Right lobe of liver (tissue), 6 donors: ENCODE data around the gene UGT2B10. TPM values are rescaled to one million over a fixed set of nuclear protein-coding genes. Genes with fewer than 3 reads are reported as not detected.
"Not testable (repeated sequence)": the region's sequence is repeated elsewhere in the genome, so short reads cannot be mapped to it uniquely, and the experiment has no call there.

ENCODE experiments used
- ATAC-seq, 4 donors: fragments of 200-7000 bp; cut with Tn5 transposase; one replicate each; pipeline ENCODE4 v1.9.1; 2020; ENCODE audit warnings: mild to moderate bottlenecking in 4 of 4, moderate library complexity in 4 of 4
- DNase-seq, 3 donors: peaks; one replicate each; pipeline ENCODE4 v3.0.0-alpha.2; 2020
- H3K27ac ChIP-seq, 3 donors: fragments of 200-600 bp; one replicate each; pipeline ENCODE4 v1.8.0; 2022
- H3K27me3 ChIP-seq, 2 donors: fragments of 200-600 bp; one replicate each; pipeline ENCODE4 v1.8.0; 2022
- H3K36me3 ChIP-seq, 4 donors: fragments of 200-600 bp; sonication (generic) in 1 of 4; one replicate each; pipeline versions ENCODE4 v1.5.1 to v1.8.0; 2017 to 2022; ENCODE audit warnings: control low read depth in 1 of 4
- H3K4me1 ChIP-seq, 4 donors: fragments of 200-600 bp; sonication (generic) in 1 of 4; one replicate each; pipeline versions ENCODE4 v1.5.1 to v1.8.0; 2017 to 2022; ENCODE audit warnings: control low read depth in 1 of 4
- H3K4me3 ChIP-seq, 3 donors: fragments of 200-600 bp; one replicate each; pipeline ENCODE4 v1.8.0; 2022
- H3K9me3 ChIP-seq, 4 donors: fragments of 200-600 bp; sonication (generic) in 1 of 4; one replicate each; pipeline versions ENCODE4 v1.5.1 to v1.8.0; 2017 to 2022; ENCODE audit warnings: control low read depth in 1 of 4
- POLR2A ChIP-seq: fragments of 450-650 bp; IDR thresholded peaks from one replicate; pipeline ENCODE4 v1.6.1; 2017; ENCODE audit warnings: antibody characterized with exemption, mild to moderate bottlenecking
- WGBS: methylation state at CpG from one replicate; pipeline ENCODE4 v1.1.6; 2018; ENCODE audit warnings: low coverage, low lambda C conversion rate; ENCODE audit not compliant: insufficient coverage; ENCODE audit errors: missing lambda C conversion rate; 5-methylcytosine and 5-hydroxymethylcytosine counted together
- intact Hi-C, 2 donors: fragments of 100-400 bp; cut with DNase I; formaldehyde crosslinking; loops; one replicate each; pipeline versions ENCODE4 v1.11.2 to v1.14.1; 2022
- total RNA-seq, 6 experiments: library from RNA; depleted of rRNA in 2 of 6; stranded (reverse); fragments of >200 nt in 2 of 6; fragmentation: NEBNext Ultra II Directional in 3 of 6; extraction: Animal tissue kit (Norgen Biotek cat#: 25700) in 3 of 6; gene quantifications; one replicate each; pipeline versions ENCODE4 v1.1.0 to v1.2.4, GENCODE V29; 2016 to 2023
- TF ChIP-seq, protein P1 (sequence below), 4 donors: fragments of 200-600 bp in 3 of 4; fragments of 450-650 bp in 1 of 4; IDR thresholded peaks; one replicate each; pipeline versions ENCODE4 v1.5.1 to v1.8.0; 2016 to 2022; ENCODE audit warnings: antibody characterized with exemption in 4 of 4, mild to moderate bottlenecking in 2 of 4
- donor health status: DM: no; HTN: yes; CAD: no.
- donor health status: DM: no; HTN: no; CAD: no.
- donor health status: DM: no; HTN: no; CAD: no.
- donor health status: DM: no; HTN: yes; CAD: no.
- donor health status: DM: no; HTN: yes; CAD: no.

Gene UGT2B10
- total RNA-seq, 6 experiments from 2014 or later, result 23.0 to 588 (median 201) TPM

DNA sequence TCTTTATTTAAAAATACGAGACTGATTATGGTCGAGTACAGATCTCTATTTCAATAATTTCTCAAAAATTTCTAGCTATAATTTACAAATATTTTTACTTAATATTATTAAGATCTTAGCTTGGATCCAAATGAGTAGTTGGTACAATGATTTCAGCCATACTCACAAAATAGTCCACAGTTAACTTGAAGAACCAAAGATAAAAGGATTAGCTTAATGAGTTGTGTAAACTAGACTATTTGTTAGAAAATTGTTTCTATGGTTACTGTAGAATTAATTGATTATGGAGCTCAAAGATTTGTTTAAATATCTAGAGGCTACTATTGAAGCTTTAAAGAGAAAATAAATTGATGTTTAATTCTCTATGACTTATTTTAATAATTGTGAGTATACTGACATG lies 1.6 kb downstream of the UGT2B10 start:
- 32% methylated on average over 2 of the region's 2 CpGs for WGBS
- Histone ChIP-seq H3K4me1 (peaks cover 0 to 10% (median 3%) of the 10 kb centered on the region in 4 donors), H3K27ac (peak overlapping the region in 2 of 3 donors; percentile 54 to 76), H3K4me3 (peak overlapping the region; percentile 7 to 54 (median 42)), H3K36me3 (no peaks in the 10 kb centered on the region), H3K27me3 (no peaks in the 10 kb centered on the region), H3K9me3 (no peaks in the 10 kb centered on the region)
- ATAC-seq (peak in 1 of 4 donors; percentile 34), DNase-seq (no peak)
- intact Hi-C loops, result no loop called here
- TF ChIP-seq POLR2A, result no peak
- TF ChIP-seq, protein P1, sequence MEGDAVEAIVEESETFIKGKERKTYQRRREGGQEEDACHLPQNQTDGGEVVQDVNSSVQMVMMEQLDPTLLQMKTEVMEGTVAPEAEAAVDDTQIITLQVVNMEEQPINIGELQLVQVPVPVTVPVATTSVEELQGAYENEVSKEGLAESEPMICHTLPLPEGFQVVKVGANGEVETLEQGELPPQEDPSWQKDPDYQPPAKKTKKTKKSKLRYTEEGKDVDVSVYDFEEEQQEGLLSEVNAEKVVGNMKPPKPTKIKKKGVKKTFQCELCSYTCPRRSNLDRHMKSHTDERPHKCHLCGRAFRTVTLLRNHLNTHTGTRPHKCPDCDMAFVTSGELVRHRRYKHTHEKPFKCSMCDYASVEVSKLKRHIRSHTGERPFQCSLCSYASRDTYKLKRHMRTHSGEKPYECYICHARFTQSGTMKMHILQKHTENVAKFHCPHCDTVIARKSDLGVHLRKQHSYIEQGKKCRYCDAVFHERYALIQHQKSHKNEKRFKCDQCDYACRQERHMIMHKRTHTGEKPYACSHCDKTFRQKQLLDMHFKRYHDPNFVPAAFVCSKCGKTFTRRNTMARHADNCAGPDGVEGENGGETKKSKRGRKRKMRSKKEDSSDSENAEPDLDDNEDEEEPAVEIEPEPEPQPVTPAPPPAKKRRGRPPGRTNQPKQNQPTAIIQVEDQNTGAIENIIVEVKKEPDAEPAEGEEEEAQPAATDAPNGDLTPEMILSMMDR (IDR thresholded peaks at IDR 0.05), result no peak

DNA sequence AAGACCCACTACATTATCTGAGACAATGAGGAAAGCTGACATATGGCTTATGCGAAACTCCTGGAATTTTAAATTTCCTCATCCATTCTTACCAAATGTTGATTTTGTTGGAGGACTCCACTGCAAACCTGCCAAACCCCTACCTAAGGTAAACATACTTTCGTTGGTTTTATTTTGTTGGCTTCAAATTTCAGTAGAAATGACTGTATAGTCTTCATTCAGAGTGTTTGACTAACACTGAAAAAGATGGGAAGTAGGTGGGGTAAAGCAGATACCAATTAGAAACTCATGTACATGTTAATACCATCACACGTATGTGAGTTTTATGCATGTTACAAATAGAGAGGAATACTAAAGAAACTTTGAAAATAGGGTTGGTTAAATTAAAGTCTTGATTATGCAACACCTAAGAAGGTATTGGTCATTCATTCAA lies 2.3 kb downstream of the UGT2B10 start:
- H3K36me3 ChIP-seq, H3K9me3 ChIP-seq, intact Hi-C loops, H3K4me1 ChIP-seq, H3K27me3 ChIP-seq, DNase-seq: not testable (repeated sequence)
- H3K27ac ChIP-seq, result peak overlapping the region in 2 of 3 donors; percentile 54 to 76
- H3K4me3 ChIP-seq, result peak overlapping the region in 2 of 3 donors; percentile 42 to 54
- peak in 1 of 4 donors; percentile 36 for ATAC-seq
- 21% methylated on average over 3 of the region's 3 CpGs for WGBS

DNA sequence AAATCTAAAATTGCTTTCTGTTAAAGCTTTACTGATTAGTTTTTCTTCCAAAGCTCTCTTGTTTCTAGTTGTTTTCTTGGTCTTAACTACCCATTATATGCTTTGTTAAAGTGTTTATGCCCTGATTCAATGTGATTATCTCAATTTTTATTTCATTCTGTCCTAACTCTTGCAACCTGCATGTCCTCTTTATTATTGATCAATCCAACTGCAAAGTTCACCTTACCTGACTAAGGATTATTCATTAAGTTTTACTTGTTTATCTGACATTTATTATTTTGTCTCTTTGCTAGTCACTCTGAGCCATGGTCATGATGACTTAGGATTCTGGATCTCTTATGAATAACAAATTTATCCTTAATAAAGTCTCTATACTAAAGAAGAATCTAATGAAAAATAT lies 15.8 kb downstream of the UGT2B10 start:
- Histone ChIP-seq H3K27ac (peak overlapping the region in 1 of 3 donors; percentile 58), H3K9me3 (no peaks in the 10 kb centered on the region), H3K4me1 (peaks cover 0 to 17% (median 4%) of the 10 kb centered on the region in 4 donors), H3K4me3 (no peak overlapping the region), H3K27me3 (no peaks in the 10 kb centered on the region), H3K36me3 (peaks cover 0 to 2% (median 0%) of the 10 kb centered on the region in 4 donors)
- intact Hi-C loops, result no loop called here
- TF ChIP-seq, protein P1 (IDR thresholded peaks at IDR 0.05), result no peak
- TF ChIP-seq POLR2A, result no peak
- DNase-seq (no peak), ATAC-seq (peak in 3 of 4 donors; percentile 37 to 75 (median 61))

DNA sequence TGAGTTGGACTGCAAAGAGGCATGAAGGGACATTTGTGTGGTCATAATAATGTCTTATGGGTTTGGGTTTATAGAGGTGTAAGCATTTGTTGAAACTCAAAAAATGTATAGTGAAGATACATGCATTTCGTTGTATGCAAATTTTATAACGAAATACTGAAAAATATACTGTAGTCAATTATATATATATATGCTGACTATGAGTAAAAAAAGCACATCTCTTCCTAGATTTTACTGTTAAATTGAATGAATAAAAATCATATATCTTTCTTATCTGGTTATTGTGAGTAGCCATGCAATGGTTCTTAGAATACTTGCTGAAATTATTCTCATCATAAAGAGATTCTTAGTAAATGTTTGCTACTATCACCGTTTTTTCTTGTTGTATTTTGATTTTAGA lies 34.5 kb downstream of the UGT2B10 start:
- no peak for ATAC-seq
- no peak for DNase-seq
- 61% methylated on average over 3 of the region's 3 CpGs for WGBS
- Histone ChIP-seq H3K9me3 (no peaks in the 10 kb centered on the region), H3K4me1 (no peaks in the 10 kb centered on the region), H3K36me3 (no peaks in the 10 kb centered on the region), H3K27ac (no peak overlapping the region), H3K27me3 (no peaks in the 10 kb centered on the region), H3K4me3 (no peak overlapping the region)
- intact Hi-C loops, result no loop called here
- TF ChIP-seq, protein P1 (IDR thresholded peaks at IDR 0.05), result no peak
- TF ChIP-seq POLR2A, result no peak

DNA sequence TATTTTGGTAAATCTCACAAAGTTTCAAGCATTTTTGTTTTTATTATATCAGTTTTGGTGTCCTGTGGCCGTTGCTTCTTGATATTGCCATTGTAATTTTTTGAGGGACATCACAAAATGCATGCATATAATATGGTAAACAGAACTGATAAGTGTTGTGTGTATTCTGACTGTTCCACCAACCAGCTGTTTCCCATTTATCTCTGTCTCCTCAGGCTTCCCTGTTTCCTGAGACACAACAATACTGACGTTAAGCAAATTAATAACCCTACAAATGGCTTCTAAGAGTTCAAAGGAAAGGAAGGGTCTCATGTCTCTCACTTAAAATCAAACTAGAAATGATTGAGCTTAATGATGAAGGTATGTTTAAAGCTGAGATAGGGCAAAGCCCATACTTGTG lies 40.0 kb downstream of the UGT2B10 start:
- TF ChIP-seq, protein P1 (IDR thresholded peaks at IDR 0.05), result no peak
- no peak for TF ChIP-seq POLR2A
- Histone ChIP-seq H3K4me1 (peaks cover 0 to 3% (median 1%) of the 10 kb centered on the region in 4 donors), H3K27ac (no peak overlapping the region), H3K9me3 (peaks cover 0 to 3% (median 0%) of the 10 kb centered on the region in 4 donors), H3K27me3 (no peaks in the 10 kb centered on the region), H3K36me3 (no peaks in the 10 kb centered on the region), H3K4me3 (no peak overlapping the region)
- DNase-seq (no peak), ATAC-seq (no peak)
- 50% methylated on average over 2 of the region's 2 CpGs for WGBS
- intact Hi-C loops, result no loop called here
